Fibroblast of lung (primary cell): ENCODE data around the gene FBXW5.

Experiments used
- EZH2 ChIP-seq: IDR thresholded peaks from 2 replicates; pipeline ENCODE4 v1.5.1; 2012; ENCODE audit warnings: low read length, control low read depth, mild to moderate bottlenecking; ENCODE audit errors: missing control alignments
- TF ChIP-seq, protein P1 (sequence below), 2 donors: IDR thresholded peaks in 1 of 2; conservative IDR thresholded peaks in 1 of 2; 1 replicate in 1 of 2; 2 replicates in 1 of 2; pipeline ENCODE4 v1.5.1; 2011 to 2012; ENCODE audit warnings: low read length in 2 of 2, control low read depth in 1 of 2, inconsistent platforms in 1 of 2, low read depth in 1 of 2, mild to moderate bottlenecking in 1 of 2

DNA sequence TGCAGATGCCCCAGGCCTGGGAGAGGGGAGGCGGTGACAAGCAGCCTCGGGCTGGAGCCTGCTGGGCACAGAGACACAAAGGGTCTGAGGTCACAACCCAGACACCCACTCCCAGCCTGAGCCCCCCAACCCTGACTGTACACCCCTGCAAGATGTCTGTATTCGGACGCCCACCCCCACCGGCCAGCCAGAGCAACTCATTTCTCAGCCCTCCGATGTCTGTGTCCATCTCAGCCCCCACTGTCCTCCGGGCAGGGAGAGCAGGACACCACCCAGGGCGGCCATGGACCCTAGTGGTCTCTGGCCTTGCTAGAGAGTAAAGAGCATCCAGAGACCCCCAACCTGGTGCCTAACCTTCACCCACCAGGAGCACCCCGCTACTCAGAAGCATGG lies 11.4 kb upstream of the FBXW5 start:
- TF ChIP-seq EZH2 = no peak
- TF ChIP-seq, protein P1, sequence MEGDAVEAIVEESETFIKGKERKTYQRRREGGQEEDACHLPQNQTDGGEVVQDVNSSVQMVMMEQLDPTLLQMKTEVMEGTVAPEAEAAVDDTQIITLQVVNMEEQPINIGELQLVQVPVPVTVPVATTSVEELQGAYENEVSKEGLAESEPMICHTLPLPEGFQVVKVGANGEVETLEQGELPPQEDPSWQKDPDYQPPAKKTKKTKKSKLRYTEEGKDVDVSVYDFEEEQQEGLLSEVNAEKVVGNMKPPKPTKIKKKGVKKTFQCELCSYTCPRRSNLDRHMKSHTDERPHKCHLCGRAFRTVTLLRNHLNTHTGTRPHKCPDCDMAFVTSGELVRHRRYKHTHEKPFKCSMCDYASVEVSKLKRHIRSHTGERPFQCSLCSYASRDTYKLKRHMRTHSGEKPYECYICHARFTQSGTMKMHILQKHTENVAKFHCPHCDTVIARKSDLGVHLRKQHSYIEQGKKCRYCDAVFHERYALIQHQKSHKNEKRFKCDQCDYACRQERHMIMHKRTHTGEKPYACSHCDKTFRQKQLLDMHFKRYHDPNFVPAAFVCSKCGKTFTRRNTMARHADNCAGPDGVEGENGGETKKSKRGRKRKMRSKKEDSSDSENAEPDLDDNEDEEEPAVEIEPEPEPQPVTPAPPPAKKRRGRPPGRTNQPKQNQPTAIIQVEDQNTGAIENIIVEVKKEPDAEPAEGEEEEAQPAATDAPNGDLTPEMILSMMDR (conservative IDR thresholded peaks at IDR 0.05 in 1 of 2, IDR thresholded peaks at IDR 0.05 in 1 of 2; ENCODE audit: low read depth in 1 of 2, low read length in 2 of 2) = no peak
